GM23338 (cell line): Measurements from ENCODE around the gene TAS2R30. TPM values are rescaled to one million over a fixed set of nuclear protein-coding genes. Genes with fewer than 3 reads are reported as not detected.

ENCODE experiments used
- ATAC-seq: fragments of 200-7000 bp; cut with Tn5 transposase; 3 replicates; pipeline ENCODE4 v1.9.1; 2020
- DNase-seq: peaks from one replicate; pipeline ENCODE4 v3.0.0-alpha.2; 2015; ENCODE audit warnings: low spot score
- H2AFZ ChIP-seq: fragments of 200-600 bp; sonication (generic); 2 replicates; pipeline ENCODE4 v1.8.0; 2016; ENCODE audit warnings: antibody characterized with exemption, mild to moderate bottlenecking, moderate library complexity
- H3F3A ChIP-seq: fragments of 200-600 bp; sonication (generic); replicated peaks from 2 replicates; pipeline ENCODE4 v1.8.0; 2017; ENCODE audit warnings: antibody characterized with exemption, mixed run types, low read depth
- H3K27ac ChIP-seq: fragments of 200-600 bp; sonication (generic); 2 replicates; pipeline ENCODE4 v1.6.1; 2016; ENCODE audit warnings: low read depth
- H3K27me3 ChIP-seq: fragments of 200-600 bp; sonication (generic); 2 replicates; pipeline ENCODE4 v1.8.0; 2016; ENCODE audit warnings: mild to moderate bottlenecking, mixed run types, moderate library complexity; ENCODE audit not compliant: insufficient read depth
- H3K36me3 ChIP-seq: fragments of 200-600 bp; sonication (generic); 2 replicates; pipeline ENCODE4 v1.8.0; 2016; ENCODE audit warnings: mild to moderate bottlenecking; ENCODE audit not compliant: insufficient read depth
- H3K4me1 ChIP-seq: fragments of 200-600 bp; sonication (generic); 2 replicates; pipeline ENCODE4 v1.8.0; 2016; ENCODE audit warnings: mild to moderate bottlenecking, moderate library complexity; ENCODE audit not compliant: insufficient read depth
- H3K4me2 ChIP-seq: fragments of 200-600 bp; sonication (generic); 2 replicates; pipeline ENCODE4 v1.7.1; 2017; ENCODE audit warnings: mixed run types
- H3K4me3 ChIP-seq: fragments of 200-600 bp; sonication (generic); 2 replicates; pipeline ENCODE4 v1.6.1; 2016; ENCODE audit warnings: mixed run types
- H3K79me2 ChIP-seq: fragments of 200-600 bp; sonication (generic); replicated peaks from 2 replicates; pipeline ENCODE4 v1.8.0; 2017; ENCODE audit warnings: mild to moderate bottlenecking; ENCODE audit not compliant: insufficient read depth
- H3K9me2 ChIP-seq: fragments of 200-600 bp; sonication (generic); 2 replicates; pipeline ENCODE4 v1.8.0; 2017; ENCODE audit not compliant: insufficient read depth
- H4K20me1 ChIP-seq: fragments of 200-600 bp; sonication (generic); replicated peaks from 2 replicates; pipeline ENCODE4 v1.8.0; 2017; ENCODE audit warnings: mild to moderate bottlenecking; ENCODE audit not compliant: insufficient read depth
- H3K27ac Mint-ChIP-seq: 2 replicates; pipeline ENCODE4 v1.8.0; 2020; ENCODE audit warnings: inconsistent platforms, mild to moderate bottlenecking, moderate library complexity, mixed read lengths
- H3K27me3 Mint-ChIP-seq: 3 replicates; pipeline ENCODE4 v1.8.0; 2022; ENCODE audit warnings: low read depth, mild to moderate bottlenecking, moderate library complexity, mixed read lengths, inconsistent platforms; ENCODE audit not compliant: insufficient read depth, poor library complexity
- H3K36me3 Mint-ChIP-seq: 3 replicates; pipeline ENCODE4 v1.8.0; 2021; ENCODE audit warnings: low read depth, mild to moderate bottlenecking, inconsistent platforms, moderate library complexity, mixed read lengths
- H3K4me1 Mint-ChIP-seq: 3 replicates; pipeline ENCODE4 v1.8.0; 2020; ENCODE audit warnings: mild to moderate bottlenecking, inconsistent platforms, mixed read lengths
- H3K4me3 Mint-ChIP-seq: 3 replicates; pipeline ENCODE4 v1.8.0; 2021; ENCODE audit warnings: moderate library complexity, mild to moderate bottlenecking, inconsistent platforms, mixed read lengths
- H3K9me3 Mint-ChIP-seq: 3 replicates; pipeline ENCODE4 v1.8.0; 2020; ENCODE audit warnings: moderate library complexity, mild to moderate bottlenecking, inconsistent platforms, mixed read lengths
- CREB1 ChIP-seq: fragments of 250-450 bp; sonication (Bioruptor Pico); IDR thresholded peaks from 2 replicates; pipeline ENCODE4 v1.5.0; 2020; ENCODE audit warnings: low read depth, mild to moderate bottlenecking, moderate library complexity
- CTCF ChIP-seq, 2 experiments: fragments of 200-600 bp in 1 of 2; sonication (generic) in 1 of 2; conservative IDR thresholded peaks; 2 replicates each; pipeline versions ENCODE4 v1.5.1 to v1.6.1; 2016 to 2017; ENCODE audit warnings: antibody characterized with exemption in 2 of 2, low read depth in 2 of 2, mild to moderate bottlenecking in 2 of 2, moderate library complexity in 1 of 2
- ETS1 ChIP-seq: IDR thresholded peaks from 2 replicates; pipeline ENCODE4 v1.6.1; 2016; ENCODE audit warnings: antibody characterized with exemption
- EZH2 ChIP-seq: fragments of 200-600 bp; sonication (generic); IDR thresholded peaks from one replicate; pipeline ENCODE4 v1.8.0; 2017; ENCODE audit warnings: antibody characterized with exemption, mild to moderate bottlenecking, low read depth; ENCODE audit not compliant: unreplicated experiment
- EZH2phosphoT487 ChIP-seq: fragments of 200-600 bp; sonication (generic); IDR thresholded peaks from one replicate; pipeline ENCODE4 v1.8.1; 2018; ENCODE audit warnings: antibody characterized with exemption; ENCODE audit not compliant: unreplicated experiment
- JUNB ChIP-seq: IDR thresholded peaks from one replicate; pipeline ENCODE4 v1.6.1; 2016; ENCODE audit warnings: antibody characterized with exemption; ENCODE audit not compliant: unreplicated experiment
- NANOG ChIP-seq: IDR thresholded peaks from 2 replicates; pipeline ENCODE4 v1.6.1; 2016; ENCODE audit warnings: antibody characterized with exemption, borderline replicate concordance
- POLR2AphosphoS5 ChIP-seq: IDR thresholded peaks from 2 replicates; pipeline ENCODE4 v1.6.1; 2016; ENCODE audit warnings: antibody characterized with exemption, low read depth
- REST ChIP-seq: IDR thresholded peaks from one replicate; pipeline ENCODE4 v1.6.1; 2018; ENCODE audit warnings: antibody characterized with exemption; ENCODE audit not compliant: unreplicated experiment
- STAT1 ChIP-seq: IDR thresholded peaks from one replicate; pipeline ENCODE4 v1.6.1; 2016; ENCODE audit warnings: antibody characterized with exemption; ENCODE audit not compliant: unreplicated experiment
- ZNF114 ChIP-seq: fragments of 250-450 bp; sonication (Bioruptor Pico); IDR thresholded peaks from 2 replicates; pipeline ENCODE4 v1.5.0; 2020; ENCODE audit warnings: mild to moderate bottlenecking, moderate library complexity
- ZNF331 ChIP-seq: fragments of 250-450 bp; sonication (Bioruptor Pico); IDR thresholded peaks from 2 replicates; pipeline ENCODE4 v1.5.0; 2020; ENCODE audit warnings: low read depth, mild to moderate bottlenecking, moderate library complexity
- ZNF462 ChIP-seq: fragments of 250-450 bp; sonication (Bioruptor Pico); IDR thresholded peaks from 2 replicates; pipeline ENCODE4 v1.5.0; 2020; ENCODE audit warnings: mild to moderate bottlenecking, moderate library complexity
- polyA plus RNA-seq: library from polyadenylated mRNA; unstranded; fragments of >200 nt; fragmentation: Nextera tagmentation; extraction: Ambion mirVana; gene quantifications from 2 replicates; pipeline ENCODE4 v1.2.1, GENCODE V29; 2016
- total RNA-seq: library from RNA; depleted of rRNA; stranded (reverse); fragments of >200 nt; shearing (Covaris generic); gene quantifications from 2 replicates; pipeline ENCODE4 v1.2.3, GENCODE V29; 2014

Gene TAS2R30
- total and polyA plus RNA-seq, 2 experiments from 2014 or later = 0.39 to 13.7 TPM

GRCh38 chr12:11152725-11153124 lies 18.3 kb upstream of the TAS2R30 start:
- peaks cover 76% of the 10 kb centered on the region for H3K79me2 ChIP-seq
- H3K4me2 ChIP-seq = no peak overlapping the region
- no peak for TF ChIP-seq ETS1
- TF ChIP-seq CREB1 = no peak
- no peak for TF ChIP-seq STAT1
- no peak for TF ChIP-seq ZNF331 (CRISPR knock-in tag)
- no peak for TF ChIP-seq JUNB
- TF ChIP-seq EZH2phosphoT487 = no peak
- TF ChIP-seq CTCF (conservative IDR thresholded peaks at IDR 0.05; ENCODE audit: low read depth in 2 of 2) = no peak
- TF ChIP-seq EZH2 = no peak
- TF ChIP-seq ZNF462 (CRISPR knock-in tag) = no peak
- TF ChIP-seq POLR2AphosphoS5 = no peak
- TF ChIP-seq REST = no peak
- TF ChIP-seq ZNF114 (CRISPR knock-in tag) = no peak
- TF ChIP-seq NANOG = no peak
- H3K27me3 ChIP-seq = no peaks in the 10 kb centered on the region
- Mint-ChIP-seq H3K27ac (no peak overlapping the region), H3K27me3 (no peaks in the 10 kb centered on the region), H3K9me3 (peaks cover 34% of the 10 kb centered on the region; the same call in 2 of the 3 replicates), H3K4me1 (peaks cover 19% of the 10 kb centered on the region), H3K36me3 (peaks cover 50% of the 10 kb centered on the region), H3K4me3 (no peak overlapping the region)
- H3K36me3 ChIP-seq = no peaks in the 10 kb centered on the region
- DNase-seq (no peak), ATAC-seq (no peak)
- peaks cover 16% of the 10 kb centered on the region for H3K4me1 ChIP-seq
- H4K20me1 ChIP-seq = no peaks in the 10 kb centered on the region; the same call in 1 of the 2 replicates
- H2AFZ ChIP-seq = no peak overlapping the region
- no peaks in the 10 kb centered on the region for H3K9me2 ChIP-seq
- no peak overlapping the region for H3K27ac ChIP-seq
- H3K4me3 ChIP-seq = no peak overlapping the region
- H3F3A ChIP-seq = no peaks in the 10 kb centered on the region
